ENCODE measurements around the gene ROR2. TPM values are rescaled to one million over a fixed set of nuclear protein-coding genes. Genes with fewer than 3 reads are reported as not detected.

ROR2 gene
- total RNA-seq, 1 donor from 2014 or later, result not detected

- no peak for DNase-seq (ENCODE audit: low read depth, low spot score)
Measured at GRCh38 chr9:91882627-91883026, 67.4 kb downstream of the ROR2 start.

GRCh38 chr9:91880378-91880972 lies 69.6 kb downstream of the ROR2 start:
- DNase-seq (ENCODE audit: low read depth, low spot score), result no peak

GRCh38 chr9:91879231-91879630 lies 70.8 kb downstream of the ROR2 start:
- no peak for DNase-seq (ENCODE audit: low read depth, low spot score)

GRCh38 chr9:91873637-91874051 lies 76.4 kb downstream of the ROR2 start:
- DNase-seq (ENCODE audit: low read depth, low spot score), result no peak

- DNase-seq (ENCODE audit: low read depth, low spot score), result no peak
Measured at GRCh38 chr9:91868732-91869391, 81.2 kb downstream of the ROR2 start.

- DNase-seq (ENCODE audit: low read depth, low spot score), result no peak
Measured at GRCh38 chr9:91867740-91868139, 82.3 kb downstream of the ROR2 start.

GRCh38 chr9:91865041-91865440 lies 85.0 kb downstream of the ROR2 start:
- no peak for DNase-seq (ENCODE audit: low read depth, low spot score)

- DNase-seq (ENCODE audit: low read depth, low spot score), result no peak
Measured at GRCh38 chr9:91864380-91864779, 85.6 kb downstream of the ROR2 start.

GRCh38 chr9:91863469-91863868 lies 86.6 kb downstream of the ROR2 start:
- DNase-seq (ENCODE audit: low read depth, low spot score), result no peak

GRCh38 chr9:91858213-91859030 lies 91.6 kb downstream of the ROR2 start:
- DNase-seq (ENCODE audit: low read depth, low spot score), result no peak

- no peak for DNase-seq (ENCODE audit: low read depth, low spot score)
Measured at GRCh38 chr9:91857291-91858212, 92.5 kb downstream of the ROR2 start.

GRCh38 chr9:91856419-91856818 lies 93.6 kb downstream of the ROR2 start:
- DNase-seq (ENCODE audit: low read depth, low spot score), result no peak

- DNase-seq (ENCODE audit: low read depth, low spot score), result no peak
Measured at GRCh38 chr9:91855196-91855595, 94.8 kb downstream of the ROR2 start.

GRCh38 chr9:91852801-91853347 lies 97.2 kb downstream of the ROR2 start:
- DNase-seq (ENCODE audit: low read depth, low spot score), result no peak

- no peak for DNase-seq (ENCODE audit: low read depth, low spot score)
Measured at GRCh38 chr9:91849694-91850093, 100.3 kb downstream of the ROR2 start.

GRCh38 chr9:91848146-91848545 lies 101.9 kb downstream of the ROR2 start:
- no peak for DNase-seq (ENCODE audit: low read depth, low spot score)

GRCh38 chr9:91847581-91848091 lies 102.4 kb downstream of the ROR2 start:
- no peak for DNase-seq (ENCODE audit: low read depth, low spot score)

- no peak for DNase-seq (ENCODE audit: low read depth, low spot score)
Measured at GRCh38 chr9:91845879-91846278, 104.1 kb downstream of the ROR2 start.

GRCh38 chr9:91844701-91845291 lies 105.2 kb downstream of the ROR2 start:
- no peak for DNase-seq (ENCODE audit: low read depth, low spot score)

- no peak for DNase-seq (ENCODE audit: low read depth, low spot score)
Measured at GRCh38 chr9:91844190-91844589, 105.8 kb downstream of the ROR2 start.

All from pulmonary artery endothelial cell (primary cell).